ENCODE measurements around the gene IGSF21. TPM values are rescaled to one million over a fixed set of nuclear protein-coding genes. Genes with fewer than 3 reads are reported as not detected.

Gene IGSF21
- total and polyA plus RNA-seq, 4 donors: 0.31 to 1.5 (median 0.88) TPM

- Histone ChIP-seq H3K36me3 (ENCODE audit: control insufficient read depth in 4 of 4, insufficient read depth in 3 of 4, low read depth in 1 of 4, low read length in 3 of 4) (no peaks in the 10 kb centered on the region), H3K27me3 (ENCODE audit: control insufficient read depth in 4 of 4, insufficient read depth in 4 of 4, low read length in 3 of 4) (no peaks in the 10 kb centered on the region), H3K4me3 (ENCODE audit: low read depth in 1 of 3, low read length in 3 of 3) (no peak overlapping the region), H3K27ac (ENCODE audit: low read depth in 1 of 2, low read length in 2 of 2) (no peak overlapping the region), H3K4me1 (ENCODE audit: control insufficient read depth in 4 of 4, insufficient read depth in 4 of 4, low read length in 3 of 4) (no peaks in the 10 kb centered on the region), H3K9ac (ENCODE audit: low read depth in 1 of 2, low read length in 2 of 2) (no peak overlapping the region), H3K9me3 (ENCODE audit: control insufficient read depth in 4 of 4, low read length in 3 of 4) (no peaks in the 10 kb centered on the region)
- DNase-seq (ENCODE audit: low spot score): no peak
- 78% methylated on average over 15 of the region's 15 CpGs for WGBS
- TF ChIP-seq CTCF (IDR thresholded peaks at IDR 0.05; ENCODE audit: low read depth, low read length, missing input control): no peak
- no peak for TF ChIP-seq FOXA2 (IDR thresholded peaks at IDR 0.05)
- TF ChIP-seq MAX (IDR thresholded peaks at IDR 0.05): no peak
- TF ChIP-seq ATF3 (IDR thresholded peaks at IDR 0.05): no peak
Measured at GRCh38 chr1:18422076-18422777, 314.6 kb downstream of the IGSF21 start.

- WGBS: 85% methylated on average over 5 of the region's 5 CpGs
- Histone ChIP-seq H3K27me3 (ENCODE audit: control insufficient read depth in 4 of 4, insufficient read depth in 4 of 4, low read length in 3 of 4) (no peaks in the 10 kb centered on the region), H3K9me3 (ENCODE audit: control insufficient read depth in 4 of 4, low read length in 3 of 4) (no peaks in the 10 kb centered on the region), H3K4me1 (ENCODE audit: control insufficient read depth in 4 of 4, insufficient read depth in 4 of 4, low read length in 3 of 4) (no peaks in the 10 kb centered on the region), H3K27ac (ENCODE audit: low read depth in 1 of 2, low read length in 2 of 2) (no peak overlapping the region), H3K36me3 (ENCODE audit: control insufficient read depth in 4 of 4, insufficient read depth in 3 of 4, low read depth in 1 of 4, low read length in 3 of 4) (no peaks in the 10 kb centered on the region), H3K4me3 (ENCODE audit: low read depth in 1 of 3, low read length in 3 of 3) (no peak overlapping the region), H3K9ac (ENCODE audit: low read depth in 1 of 2, low read length in 2 of 2) (no peak overlapping the region)
- no peak for DNase-seq (ENCODE audit: low spot score)
- TF ChIP-seq JUND (IDR thresholded peaks at IDR 0.05): no peak
Measured at GRCh38 chr1:18422954-18423353, 315.4 kb downstream of the IGSF21 start.

GRCh38 chr1:18426580-18426979, 319.0 kb downstream of the IGSF21 start:
- Histone ChIP-seq H3K4me1 (ENCODE audit: control insufficient read depth in 4 of 4, insufficient read depth in 4 of 4, low read length in 3 of 4) (no peaks in the 10 kb centered on the region), H3K27ac (ENCODE audit: low read depth in 1 of 2, low read length in 2 of 2) (no peak overlapping the region), H3K36me3 (ENCODE audit: control insufficient read depth in 4 of 4, insufficient read depth in 3 of 4, low read depth in 1 of 4, low read length in 3 of 4) (no peaks in the 10 kb centered on the region), H3K9ac (ENCODE audit: low read depth in 1 of 2, low read length in 2 of 2) (no peak overlapping the region), H3K9me3 (ENCODE audit: control insufficient read depth in 4 of 4, low read length in 3 of 4) (no peaks in the 10 kb centered on the region), H3K4me3 (ENCODE audit: low read depth in 1 of 3, low read length in 3 of 3) (no peak overlapping the region), H3K27me3 (ENCODE audit: control insufficient read depth in 4 of 4, insufficient read depth in 4 of 4, low read length in 3 of 4) (no peaks in the 10 kb centered on the region)
- DNase-seq (ENCODE audit: low spot score): no peak
- WGBS: 98% methylated on average over 1 of the region's 1 CpG
- TF ChIP-seq YY1 (IDR thresholded peaks at IDR 0.05) (no peak), RXRA (IDR thresholded peaks at IDR 0.05) (no peak), HNF4A (conservative IDR thresholded peaks at IDR 0.05) (no peak), FOXA1 (IDR thresholded peaks at IDR 0.05) (no peak), JUND (IDR thresholded peaks at IDR 0.05) (no peak), CTCF (IDR thresholded peaks at IDR 0.05; ENCODE audit: low read depth, low read length, missing input control) (no peak), TAF1 (conservative IDR thresholded peaks at IDR 0.05) (no peak), NR2F2 (IDR thresholded peaks at IDR 0.05) (no peak), MAX (IDR thresholded peaks at IDR 0.05) (no peak)

All from liver (tissue), 9 donors.